Fibroblast of the aortic adventitia (primary cell): Measurements from ENCODE around the gene USH2A. TPM values are rescaled to one million over a fixed set of nuclear protein-coding genes. Genes with fewer than 3 reads are reported as not detected.

Source experiments
- DNase-seq: peaks from one replicate; pipeline ENCODE4 v3.0.0-alpha.2; 2010; ENCODE audit warnings: low read depth
- H3K4me3 ChIP-seq: 2 replicates; pipeline ENCODE4 v1.5.1; 2011; ENCODE audit warnings: low read depth, mild to moderate bottlenecking, control low read depth, low read length, moderate library complexity
- total RNA-seq: library from RNA; depleted of rRNA; stranded (reverse); fragments of >200 nt; gene quantifications from 2 replicates; pipeline ENCODE4 v1.2.3, GENCODE V29; 2012; ENCODE audit warnings: low replicate concordance
- TF ChIP-seq, protein P1 (sequence below): IDR thresholded peaks from 2 replicates; pipeline ENCODE4 v1.5.1; 2011; ENCODE audit warnings: mild to moderate bottlenecking, low read length, control low read depth, inconsistent platforms; ENCODE audit not compliant: insufficient read depth

The USH2A gene
- total RNA-seq, 1 donor: under 0.01 TPM

DNA sequence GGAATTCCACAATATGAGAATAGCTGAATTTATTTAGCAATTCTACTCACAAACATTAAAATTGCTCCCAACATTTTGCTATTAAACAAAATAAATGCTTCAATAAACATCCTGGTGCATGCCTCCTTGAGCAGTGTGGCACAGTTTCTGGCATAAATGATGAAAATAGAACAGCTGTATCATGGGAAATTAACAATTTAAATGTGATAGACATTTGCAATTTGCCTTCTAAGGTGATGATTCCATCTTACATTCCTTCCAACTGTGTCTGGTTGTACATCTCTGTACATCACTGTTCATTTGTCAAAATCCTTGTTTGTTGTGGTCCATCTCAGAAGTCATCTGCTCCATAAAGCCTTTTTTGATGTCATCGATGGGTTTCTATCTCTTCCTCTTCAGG is 657.4 kb downstream of the USH2A start:
- TF ChIP-seq, protein P1, sequence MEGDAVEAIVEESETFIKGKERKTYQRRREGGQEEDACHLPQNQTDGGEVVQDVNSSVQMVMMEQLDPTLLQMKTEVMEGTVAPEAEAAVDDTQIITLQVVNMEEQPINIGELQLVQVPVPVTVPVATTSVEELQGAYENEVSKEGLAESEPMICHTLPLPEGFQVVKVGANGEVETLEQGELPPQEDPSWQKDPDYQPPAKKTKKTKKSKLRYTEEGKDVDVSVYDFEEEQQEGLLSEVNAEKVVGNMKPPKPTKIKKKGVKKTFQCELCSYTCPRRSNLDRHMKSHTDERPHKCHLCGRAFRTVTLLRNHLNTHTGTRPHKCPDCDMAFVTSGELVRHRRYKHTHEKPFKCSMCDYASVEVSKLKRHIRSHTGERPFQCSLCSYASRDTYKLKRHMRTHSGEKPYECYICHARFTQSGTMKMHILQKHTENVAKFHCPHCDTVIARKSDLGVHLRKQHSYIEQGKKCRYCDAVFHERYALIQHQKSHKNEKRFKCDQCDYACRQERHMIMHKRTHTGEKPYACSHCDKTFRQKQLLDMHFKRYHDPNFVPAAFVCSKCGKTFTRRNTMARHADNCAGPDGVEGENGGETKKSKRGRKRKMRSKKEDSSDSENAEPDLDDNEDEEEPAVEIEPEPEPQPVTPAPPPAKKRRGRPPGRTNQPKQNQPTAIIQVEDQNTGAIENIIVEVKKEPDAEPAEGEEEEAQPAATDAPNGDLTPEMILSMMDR: no peak
- H3K4me3 ChIP-seq: no peak overlapping the region
- DNase-seq: no peak

DNA sequence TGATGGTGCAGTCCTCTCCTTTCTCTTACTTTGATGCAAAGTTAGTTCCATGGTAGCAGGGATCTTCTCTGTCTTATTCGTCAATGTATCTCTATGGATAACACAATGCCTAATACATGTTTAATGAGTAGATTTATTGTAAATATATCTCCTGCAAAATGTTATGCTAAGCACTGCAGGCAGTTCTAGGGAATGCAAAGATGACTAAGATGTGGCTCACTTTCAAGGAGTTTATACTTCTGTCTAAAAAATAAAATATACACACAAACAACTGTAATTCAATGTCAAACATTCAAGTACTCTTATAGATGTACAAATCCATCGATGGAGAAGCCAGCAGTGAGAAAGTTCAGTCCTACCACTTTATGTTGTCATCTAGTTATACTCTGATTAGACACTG is 661.8 kb downstream of the USH2A start:
- no peak overlapping the region for H3K4me3 ChIP-seq
- DNase-seq: no peak
- TF ChIP-seq, protein P1: no peak

DNA sequence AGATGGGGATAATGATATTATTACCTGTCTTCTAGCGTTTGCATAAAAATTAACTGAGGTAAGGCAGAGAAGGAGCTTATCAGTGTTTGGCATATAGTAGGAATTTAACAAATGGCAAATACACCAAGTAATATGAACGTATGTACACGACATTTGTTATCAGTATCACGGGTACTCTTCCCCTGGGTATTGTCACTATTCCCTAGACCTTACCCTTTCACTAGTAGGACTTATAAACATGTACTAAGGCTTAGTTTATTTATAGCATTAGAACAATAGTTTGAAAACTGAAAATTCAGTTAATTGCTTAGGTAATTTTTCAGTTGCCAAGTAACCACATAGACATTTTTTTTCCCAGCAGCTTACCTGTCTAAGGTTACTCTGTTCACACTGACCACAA is 669.1 kb downstream of the USH2A start:
- TF ChIP-seq, protein P1: no peak
- no peak overlapping the region for H3K4me3 ChIP-seq
- no peak for DNase-seq

DNA sequence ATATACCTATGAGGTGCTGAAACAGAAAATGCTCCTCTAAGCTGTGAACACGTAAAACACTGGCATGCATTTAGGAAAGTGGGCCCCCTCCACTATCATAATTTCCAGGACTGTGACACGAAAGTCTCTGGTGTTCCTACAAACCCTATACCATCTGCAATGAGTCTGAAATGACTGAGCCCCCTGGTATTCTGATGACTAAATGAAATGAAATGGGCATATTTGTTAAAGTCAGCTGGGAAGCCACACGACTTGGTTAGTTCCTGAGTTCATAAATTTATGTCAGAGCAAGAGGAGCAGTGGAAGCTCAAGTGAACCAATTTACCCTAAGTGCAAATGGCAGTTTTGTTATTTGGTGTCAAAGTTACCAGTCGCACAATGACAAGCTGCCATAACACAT is 673.8 kb downstream of the USH2A start:
- DNase-seq: peak; percentile 65
- TF ChIP-seq, protein P1: no peak
- no peak overlapping the region for H3K4me3 ChIP-seq

DNA sequence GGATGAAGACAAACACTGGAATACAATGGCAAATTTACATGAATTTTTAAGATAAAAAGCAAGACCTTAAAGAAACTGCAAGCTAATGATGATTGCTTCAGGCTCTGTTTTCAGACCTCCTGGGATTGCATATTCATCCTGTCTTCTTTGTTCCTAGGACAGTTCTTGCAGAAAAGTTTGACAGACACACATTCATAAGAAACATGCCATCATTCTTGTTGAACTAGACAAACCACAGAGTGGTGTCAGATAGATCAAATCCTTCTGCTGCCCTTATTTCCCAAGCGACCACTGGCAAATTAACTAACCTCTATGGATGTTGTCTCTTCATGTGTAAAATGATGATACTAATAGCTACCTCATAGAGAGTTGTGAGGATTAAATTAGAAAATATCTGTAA is 674.8 kb downstream of the USH2A start:
- TF ChIP-seq, protein P1: no peak
- no peak for DNase-seq
- no peak overlapping the region for H3K4me3 ChIP-seq

DNA sequence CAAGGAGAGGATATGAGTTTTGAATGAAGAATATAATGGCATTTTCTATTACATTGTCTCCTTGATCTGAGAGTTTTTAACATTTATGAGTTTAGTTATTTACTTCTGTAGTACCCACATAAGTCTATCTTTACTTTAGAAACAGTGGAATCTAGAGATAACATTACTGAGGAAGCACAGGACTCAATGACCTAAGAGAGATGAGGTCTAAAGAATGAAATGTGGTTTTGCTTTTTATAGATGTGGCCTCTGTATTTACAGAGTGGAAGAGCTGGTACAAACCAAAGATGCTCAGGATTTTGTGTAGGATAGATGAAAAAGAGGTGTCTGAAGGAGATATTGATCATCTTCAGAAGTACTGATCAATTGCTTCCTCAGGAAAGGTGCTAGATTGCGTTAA is 678.8 kb downstream of the USH2A start:
- no peak overlapping the region for H3K4me3 ChIP-seq
- TF ChIP-seq, protein P1: no peak
- peak; percentile 18 for DNase-seq

DNA sequence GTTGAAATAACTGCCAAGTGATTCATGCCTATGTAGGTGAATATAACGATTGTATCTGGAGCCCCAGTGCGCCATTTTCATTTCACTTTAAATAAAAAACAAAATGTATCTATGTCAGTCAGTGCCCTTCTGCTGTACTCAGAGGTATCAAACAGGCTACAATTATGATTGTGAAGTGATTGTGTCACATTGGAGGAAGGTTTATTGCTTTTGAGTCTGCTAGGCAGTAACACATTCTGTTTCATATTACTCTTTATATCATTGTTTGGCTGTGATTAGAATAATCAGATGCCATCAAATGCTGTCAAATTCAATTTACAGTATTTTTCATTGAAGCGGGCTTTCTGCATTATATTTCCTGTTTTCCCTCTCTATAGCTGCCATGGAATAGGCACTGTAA is 684.2 kb downstream of the USH2A start:
- no peak overlapping the region for H3K4me3 ChIP-seq
- TF ChIP-seq, protein P1: no peak
- DNase-seq: no peak
